ENCODE measurements around the gene C13orf42. TPM values are rescaled to one million over a fixed set of nuclear protein-coding genes. Genes with fewer than 3 reads are reported as not detected.

The C13orf42 gene
- total RNA-seq, 4 donors from 2014 or later: not detected

DNA sequence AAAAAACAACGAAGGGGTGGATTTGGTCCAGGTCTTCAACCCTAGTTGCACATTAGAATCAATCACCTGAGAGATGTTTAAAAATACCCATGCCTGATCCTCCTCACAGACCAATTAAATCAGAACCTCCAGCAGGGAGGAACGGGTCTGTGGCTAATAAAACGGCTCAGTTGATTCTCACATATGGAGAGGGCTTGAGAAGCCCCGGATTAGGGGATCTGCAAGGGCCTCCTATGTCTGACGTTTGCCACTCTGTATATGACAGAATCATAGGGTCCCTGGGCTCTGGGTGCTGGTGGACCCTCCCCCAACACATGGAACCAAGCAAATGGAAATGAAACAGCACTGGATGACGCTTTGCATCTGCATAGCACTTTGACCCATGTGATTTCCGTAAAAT, 36.7 kb upstream of the C13orf42 start:
- 67% methylated on average over 7 of the region's 7 CpGs; no CpG with 5 or more reads in 1 of the 2 donors for WGBS, 2 donors (ENCODE audit: low coverage in 1 of 2)
- no peak for DNase-seq
- H3K27me3 ChIP-seq: peaks cover 8% of the 10 kb centered on the region
- intact Hi-C loops (cut with DNase I; ENCODE audit: low total_unique reads) (loop anchor here (5.0 kb wide), 1 partner anchor 140 kb away; no protein-coding TSS in a partner anchor), in situ Hi-C loops (cut with MboI; ENCODE audit: low pct_ligation_motif_present in 1 of 4, low pct_unique_long_range_greater_than_20kb in 1 of 4, low sequenced_read_pairs in 3 of 4) (loop anchor here in 1 of 4 donors (10.0 kb wide), 1 partner anchor 137 kb away; no protein-coding TSS in a partner anchor)
- H3K27ac ChIP-seq: no peak overlapping the region
- TF ChIP-seq POLR2AphosphoS5 (IDR thresholded peaks at IDR 0.05): no peak
- TF ChIP-seq EP300 (IDR thresholded peaks at IDR 0.05; ENCODE audit: low read depth): no peak
- TF ChIP-seq POLR2A (IDR thresholded peaks at IDR 0.05): no peak
- TF ChIP-seq, protein P1, sequence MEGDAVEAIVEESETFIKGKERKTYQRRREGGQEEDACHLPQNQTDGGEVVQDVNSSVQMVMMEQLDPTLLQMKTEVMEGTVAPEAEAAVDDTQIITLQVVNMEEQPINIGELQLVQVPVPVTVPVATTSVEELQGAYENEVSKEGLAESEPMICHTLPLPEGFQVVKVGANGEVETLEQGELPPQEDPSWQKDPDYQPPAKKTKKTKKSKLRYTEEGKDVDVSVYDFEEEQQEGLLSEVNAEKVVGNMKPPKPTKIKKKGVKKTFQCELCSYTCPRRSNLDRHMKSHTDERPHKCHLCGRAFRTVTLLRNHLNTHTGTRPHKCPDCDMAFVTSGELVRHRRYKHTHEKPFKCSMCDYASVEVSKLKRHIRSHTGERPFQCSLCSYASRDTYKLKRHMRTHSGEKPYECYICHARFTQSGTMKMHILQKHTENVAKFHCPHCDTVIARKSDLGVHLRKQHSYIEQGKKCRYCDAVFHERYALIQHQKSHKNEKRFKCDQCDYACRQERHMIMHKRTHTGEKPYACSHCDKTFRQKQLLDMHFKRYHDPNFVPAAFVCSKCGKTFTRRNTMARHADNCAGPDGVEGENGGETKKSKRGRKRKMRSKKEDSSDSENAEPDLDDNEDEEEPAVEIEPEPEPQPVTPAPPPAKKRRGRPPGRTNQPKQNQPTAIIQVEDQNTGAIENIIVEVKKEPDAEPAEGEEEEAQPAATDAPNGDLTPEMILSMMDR (IDR thresholded peaks at IDR 0.05): no peak
- H3K9me3 ChIP-seq: no peaks in the 10 kb centered on the region
- H3K4me3 ChIP-seq: no peak overlapping the region
- H3K36me3 ChIP-seq: no peaks in the 10 kb centered on the region
- H3K4me1 ChIP-seq: no peaks in the 10 kb centered on the region

DNA sequence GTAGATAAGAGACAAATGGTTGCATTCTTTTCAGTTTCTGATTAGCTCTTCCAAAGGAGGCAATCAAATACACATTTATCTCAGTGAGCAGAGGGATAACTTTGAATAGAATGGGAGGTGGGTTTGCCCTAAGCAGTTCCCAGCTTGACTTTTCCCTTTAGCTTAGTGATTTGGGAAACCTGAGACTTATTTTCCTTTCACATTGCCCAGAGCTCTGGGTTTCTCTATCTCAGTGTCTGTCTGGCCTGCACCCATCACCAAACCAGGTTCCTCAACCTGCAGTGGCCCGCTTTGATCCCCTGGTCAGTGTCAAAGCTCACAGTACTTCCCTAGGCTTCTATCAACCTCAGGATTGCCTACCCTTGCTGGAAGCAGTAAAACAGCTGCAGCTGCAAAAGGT, 35.6 kb upstream of the C13orf42 start:
- no peak overlapping the region for H3K4me3 ChIP-seq
- H3K27me3 ChIP-seq: peaks cover 8% of the 10 kb centered on the region
- 89% methylated on average over 1 of the region's 1 CpG; no CpG with 5 or more reads in 1 of the 2 donors for WGBS, 2 donors (ENCODE audit: low coverage in 1 of 2)
- no peaks in the 10 kb centered on the region for H3K9me3 ChIP-seq
- intact Hi-C loops (cut with DNase I; ENCODE audit: low total_unique reads) (loop anchor here (5.0 kb wide), 1 partner anchor 141 kb away; no protein-coding TSS in a partner anchor), in situ Hi-C loops (cut with MboI; ENCODE audit: low pct_ligation_motif_present in 1 of 4, low pct_unique_long_range_greater_than_20kb in 1 of 4, low sequenced_read_pairs in 3 of 4) (loop anchor here in 1 of 4 donors (10.0 kb wide), 1 partner anchor 138 kb away; no protein-coding TSS in a partner anchor)
- no peaks in the 10 kb centered on the region for H3K4me1 ChIP-seq
- no peak overlapping the region for H3K27ac ChIP-seq
- no peak for DNase-seq
- no peaks in the 10 kb centered on the region for H3K36me3 ChIP-seq
- TF ChIP-seq POLR2A (IDR thresholded peaks at IDR 0.05) (no peak), POLR2AphosphoS5 (IDR thresholded peaks at IDR 0.05) (no peak), EP300 (IDR thresholded peaks at IDR 0.05; ENCODE audit: low read depth) (no peak)
- TF ChIP-seq, protein P1 (IDR thresholded peaks at IDR 0.05): no peak

DNA sequence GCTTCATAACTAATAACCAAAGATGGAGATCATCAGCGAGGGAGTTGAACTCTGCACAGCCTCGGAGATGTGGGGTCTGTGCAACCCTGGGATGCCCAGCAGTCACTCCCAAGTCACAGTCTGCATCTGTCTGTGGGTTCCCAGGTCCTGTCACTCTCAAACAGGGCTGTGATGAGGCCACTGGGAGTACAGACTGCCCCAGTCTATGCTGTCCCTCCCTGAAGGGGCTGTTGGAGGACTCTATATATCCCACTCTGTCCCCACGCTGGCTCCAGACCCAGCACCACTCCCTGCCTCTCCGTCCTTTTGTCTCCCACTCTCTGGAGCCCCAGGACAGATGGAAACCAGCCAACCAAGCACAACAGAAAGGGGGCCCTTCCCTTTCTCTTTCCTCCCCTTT, 26.2 kb upstream of the C13orf42 start:
- in situ Hi-C loops (cut with MboI; ENCODE audit: low pct_ligation_motif_present in 1 of 4, low pct_unique_long_range_greater_than_20kb in 1 of 4, low sequenced_read_pairs in 3 of 4): no loop called here

DNA sequence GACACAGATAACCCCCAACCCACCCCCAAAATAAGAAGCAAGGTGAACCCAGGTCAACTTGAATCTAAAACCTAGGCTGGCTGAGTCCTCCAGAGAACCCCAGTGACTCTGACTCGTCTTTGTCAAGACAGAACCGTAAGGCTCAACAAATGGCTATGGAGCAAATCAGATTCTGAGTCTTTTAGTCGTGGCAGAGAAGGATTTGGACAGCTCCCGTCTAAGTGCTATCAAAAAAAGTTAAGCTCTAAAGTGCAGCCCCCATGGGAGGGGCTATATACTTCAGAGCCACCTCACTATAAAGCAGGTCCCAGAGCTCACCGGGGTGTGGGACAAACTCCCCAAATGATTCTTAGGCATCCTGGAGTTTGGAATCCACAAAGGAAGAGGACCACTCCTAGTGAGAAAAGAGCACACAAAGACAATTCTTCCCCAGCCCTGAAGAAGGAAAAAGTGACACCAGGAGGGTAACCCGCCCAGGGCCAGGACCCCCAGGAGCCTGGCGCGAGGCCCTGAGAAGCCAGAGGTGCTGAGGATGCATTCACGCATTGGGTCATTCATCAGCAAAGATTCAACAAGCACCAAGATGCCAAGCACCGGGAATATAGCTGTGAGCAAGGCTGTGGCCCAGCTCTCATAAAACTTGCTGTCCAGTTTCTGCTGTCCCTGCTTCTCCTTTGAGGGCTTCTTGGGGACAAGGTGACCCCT, 25.4 kb upstream of the C13orf42 start:
- H3K36me3 ChIP-seq: no peaks in the 10 kb centered on the region
- in situ Hi-C loops (cut with MboI; ENCODE audit: low pct_ligation_motif_present in 1 of 4, low pct_unique_long_range_greater_than_20kb in 1 of 4, low sequenced_read_pairs in 3 of 4) (no loop called here), intact Hi-C loops (cut with DNase I; ENCODE audit: low total_unique reads) (no loop called here)

More for the DNA sequence above, 26.2 kb upstream of the C13orf42 start:
- Histone ChIP-seq H3K9me3 (no peaks in the 10 kb centered on the region), H3K4me3 (no peak overlapping the region), H3K27me3 (no peaks in the 10 kb centered on the region), H3K4me1 (no peaks in the 10 kb centered on the region), H3K27ac (no peak overlapping the region), H3K36me3 (no peaks in the 10 kb centered on the region)
- no peak for DNase-seq
- intact Hi-C loops (cut with DNase I; ENCODE audit: low total_unique reads): no loop called here
- 73 to 79% methylated on average over 3 to 4 of the region's 4 CpGs for WGBS, 2 donors (ENCODE audit: low coverage in 1 of 2)
- TF ChIP-seq EP300 (IDR thresholded peaks at IDR 0.05; ENCODE audit: low read depth) (no peak), POLR2A (IDR thresholded peaks at IDR 0.05) (no peak), POLR2AphosphoS5 (IDR thresholded peaks at IDR 0.05) (no peak)
- TF ChIP-seq, protein P1 (IDR thresholded peaks at IDR 0.05): no peak

More for the DNA sequence above, 25.4 kb upstream of the C13orf42 start:
- Histone ChIP-seq H3K27me3 (no peaks in the 10 kb centered on the region), H3K4me3 (no peak overlapping the region), H3K9me3 (no peaks in the 10 kb centered on the region), H3K4me1 (no peaks in the 10 kb centered on the region), H3K27ac (no peak overlapping the region)
- WGBS, 2 donors (ENCODE audit: low coverage in 1 of 2): 40 to 77% methylated on average over 1 to 10 of the region's 10 CpGs
- TF ChIP-seq POLR2AphosphoS5 (IDR thresholded peaks at IDR 0.05) (no peak), EP300 (IDR thresholded peaks at IDR 0.05; ENCODE audit: low read depth) (no peak), POLR2A (IDR thresholded peaks at IDR 0.05) (no peak)
- TF ChIP-seq, protein P1 (IDR thresholded peaks at IDR 0.05): no peak
- no peak for DNase-seq
